Liver (tissue), 9 donors: ENCODE data around the gene SLC4A8. TPM values are rescaled to one million over a fixed set of nuclear protein-coding genes. Genes with fewer than 3 reads are reported as not detected.

Experiments
- DNase-seq: peaks from one replicate; pipeline ENCODE4 v3.0.0-alpha.2; 2017; ENCODE audit warnings: low spot score
- H3K27ac ChIP-seq, 2 donors: one replicate each; pipeline ENCODE4 v1.7.0; 2013; ENCODE audit warnings: inconsistent platforms in 2 of 2, low read length in 2 of 2, control low read depth in 1 of 2, low read depth in 1 of 2, mild to moderate bottlenecking in 1 of 2
- H3K27me3 ChIP-seq, 4 donors: one replicate each; pipeline versions ENCODE4 v1.6.1 to v1.7.0; 2013; ENCODE audit warnings: low read length in 3 of 4, inconsistent platforms in 1 of 4, mild to moderate bottlenecking in 1 of 4, moderate library complexity in 1 of 4; ENCODE audit not compliant: control insufficient read depth in 4 of 4, insufficient read depth in 4 of 4
- H3K36me3 ChIP-seq, 4 donors: one replicate each; pipeline versions ENCODE4 v1.6.1 to v1.7.0; 2013; ENCODE audit warnings: low read length in 3 of 4, mild to moderate bottlenecking in 3 of 4, low read depth in 1 of 4, moderate library complexity in 1 of 4; ENCODE audit not compliant: control insufficient read depth in 4 of 4, insufficient read depth in 3 of 4
- H3K4me1 ChIP-seq, 4 donors: one replicate each; pipeline versions ENCODE4 v1.6.1 to v1.7.0; 2013; ENCODE audit warnings: low read length in 3 of 4, mild to moderate bottlenecking in 3 of 4, moderate library complexity in 1 of 4; ENCODE audit not compliant: control insufficient read depth in 4 of 4, insufficient read depth in 4 of 4
- H3K4me3 ChIP-seq, 3 donors: one replicate each; pipeline versions ENCODE4 v1.6.1 to v1.7.0; 2013; ENCODE audit warnings: low read length in 3 of 3, control low read depth in 1 of 3, low read depth in 1 of 3, mild to moderate bottlenecking in 1 of 3
- H3K9ac ChIP-seq, 2 donors: one replicate each; pipeline ENCODE4 v1.7.0; 2013; ENCODE audit warnings: low read length in 2 of 2, mild to moderate bottlenecking in 2 of 2, moderate library complexity in 2 of 2, control low read depth in 1 of 2, low read depth in 1 of 2
- H3K9me3 ChIP-seq, 4 donors: one replicate each; pipeline versions ENCODE4 v1.6.1 to v1.7.0; 2013; ENCODE audit warnings: low read length in 3 of 4; ENCODE audit not compliant: control insufficient read depth in 4 of 4
- ATF3 ChIP-seq: IDR thresholded peaks from 2 replicates; pipeline ENCODE4 v1.6.1; 2016; ENCODE audit warnings: antibody characterized with exemption
- CTCF ChIP-seq: fragments of 150-350 bp; IDR thresholded peaks from 2 replicates; pipeline ENCODE4 v1.5.1; 2017; ENCODE audit warnings: improper control_type of control experiment, low read depth, low read length; ENCODE audit not compliant: missing input control
- FOXA2 ChIP-seq: IDR thresholded peaks from 2 replicates; pipeline ENCODE4 v1.6.1; 2016; ENCODE audit warnings: antibody characterized with exemption
- GABPA ChIP-seq, 2 donors: IDR thresholded peaks in 1 of 2; conservative IDR thresholded peaks in 1 of 2; 2 replicates each; pipeline ENCODE4 v1.6.1; 2016; ENCODE audit warnings: antibody characterized with exemption in 2 of 2, mild to moderate bottlenecking in 1 of 2, moderate library complexity in 1 of 2
- HNF4A ChIP-seq, 2 donors: conservative IDR thresholded peaks; 2 replicates each; pipeline ENCODE4 v1.6.1; 2016; ENCODE audit warnings: antibody characterized with exemption in 2 of 2, mild to moderate bottlenecking in 2 of 2
- JUND ChIP-seq, 2 donors: IDR thresholded peaks; 2 replicates each; pipeline ENCODE4 v1.6.1; 2016; ENCODE audit warnings: antibody characterized with exemption in 2 of 2
- NR2F2 ChIP-seq: IDR thresholded peaks from 2 replicates; pipeline ENCODE4 v1.6.1; 2016; ENCODE audit warnings: antibody characterized with exemption
- RAD21 ChIP-seq, 2 donors: IDR thresholded peaks; 2 replicates each; pipeline ENCODE4 v1.6.1; 2016; ENCODE audit warnings: antibody characterized with exemption in 2 of 2, mild to moderate bottlenecking in 2 of 2
- REST ChIP-seq: IDR thresholded peaks from 2 replicates; pipeline ENCODE4 v1.6.1; 2016; ENCODE audit warnings: antibody characterized with exemption, mild to moderate bottlenecking
- RXRA ChIP-seq, 2 donors: IDR thresholded peaks; 2 replicates each; pipeline ENCODE4 v1.6.1; 2017 to 2018; ENCODE audit warnings: antibody characterized with exemption in 2 of 2, mild to moderate bottlenecking in 1 of 2
- SP1 ChIP-seq: IDR thresholded peaks from 2 replicates; pipeline ENCODE4 v1.6.1; 2018; ENCODE audit warnings: antibody characterized with exemption, mild to moderate bottlenecking
- TAF1 ChIP-seq: conservative IDR thresholded peaks from 2 replicates; pipeline ENCODE4 v1.6.1; 2016; ENCODE audit warnings: antibody characterized with exemption, mild to moderate bottlenecking
- YY1 ChIP-seq: IDR thresholded peaks from 2 replicates; pipeline ENCODE4 v1.6.1; 2016; ENCODE audit warnings: antibody characterized with exemption, mild to moderate bottlenecking
- whole genome bisulfite sequencing: extraction: QIAGEN DNeasy Blood & Tissue Kit; methylation state at CpG from one replicate; pipeline ENCODE4 v1.1.7; 2013; 5-methylcytosine and 5-hydroxymethylcytosine counted together
- polyA plus RNA-seq, 2 donors: library from polyadenylated mRNA; stranded (reverse) in 1 of 2; unstranded in 1 of 2; fragments of 200-250 nt in 1 of 2; fragments of >200 nt in 1 of 2; fragmentation: Nextera tagmentation in 1 of 2; extraction: Ambion mirVana in 1 of 2; gene quantifications; one replicate each; pipeline versions ENCODE4 v1.2.1 to v1.2.3, GENCODE V29; 2013 to 2015
- total RNA-seq, 2 donors: library from RNA; depleted of rRNA; stranded (reverse); fragments of >200 nt; gene quantifications; one replicate each; pipeline ENCODE4 v1.2.3, GENCODE V29; 2014
- donor health status: healthy.
- donor health status: healthy.
- donor health status: healthy.
- donor health status: healthy.
- donor health status: healthy.

SLC4A8 gene
- total RNA-seq = 1 to 10 TPM in 1 of 2 donors, under 1 TPM in 1; 0.75 to 1.0 TPM
- polyA plus RNA-seq = under 1 TPM in 1 of 2 donors, not detected in 1; 0.07 TPM

GRCh38 chr12:51424662-51425539 lies at the start of gene SLC4A8:
TSS of gene SLC4A8 (plus strand) at chr12:51424831. CDS start at chr12:51424988, 157 bp downstream.
- TF ChIP-seq RXRA (IDR thresholded peaks at IDR 0.05) = peak in 1 of 2 donors; percentile 44
- TF ChIP-seq RAD21 (IDR thresholded peaks at IDR 0.05) = peak; percentile 67 to 83
- peak in 1 of 2 donors; percentile 12 for TF ChIP-seq HNF4A (conservative IDR thresholded peaks at IDR 0.05)
- peak; percentile 36 for TF ChIP-seq CTCF
- TF ChIP-seq TAF1 = no peak
- H3K9ac ChIP-seq = no peak within 1 kb of the TSS
- peak within 1 kb of the TSS in 2 of 3 donors; percentile 33 to 52 for H3K4me3 ChIP-seq
- H3K9me3 ChIP-seq = no peaks in the 10 kb centered on the region
- 4% methylated on average over 73 of the region's 73 CpGs for WGBS
- H3K4me1 ChIP-seq = peaks cover 0 to 5% (median 3%) of the 10 kb centered on the region in 4 donors
- H3K36me3 ChIP-seq = no peaks in the 10 kb centered on the region
- no peak within 1 kb of the TSS for H3K27ac ChIP-seq
- H3K27me3 ChIP-seq = no peaks in the 10 kb centered on the region
- DNase-seq = peak; percentile 86

DNA sequence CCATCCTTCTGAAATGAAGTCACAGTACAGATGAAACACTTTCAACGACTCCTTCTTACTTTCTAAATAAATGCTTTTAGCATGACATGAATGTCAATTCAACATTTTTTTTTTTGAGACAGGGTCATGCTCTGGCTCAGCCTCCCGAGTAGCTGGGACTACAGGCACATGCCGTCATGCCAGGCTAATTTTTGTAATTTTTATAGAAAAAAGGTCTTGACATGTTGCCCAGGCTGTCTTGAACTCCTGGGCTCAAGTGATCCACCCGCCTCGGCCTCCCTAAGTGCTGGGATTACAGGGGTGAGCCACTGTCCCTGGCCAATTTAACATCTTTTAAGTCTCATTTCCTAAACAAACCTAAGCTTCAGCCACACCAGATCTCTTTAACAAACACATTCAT lies 49.8 kb upstream of the SLC4A8 start:
- TF ChIP-seq TAF1 = no peak
- no peak for TF ChIP-seq REST

GRCh38 chr12:51377099-51377984 lies 47.3 kb upstream of the SLC4A8 start:
- no peak overlapping the region for H3K9ac ChIP-seq
- H3K4me1 ChIP-seq = peaks cover 0 to under 1% (median 0%) of the 10 kb centered on the region in 4 donors
- 93% methylated on average over 11 of the region's 11 CpGs for WGBS
- DNase-seq = no peak
- no peaks in the 10 kb centered on the region for H3K27me3 ChIP-seq
- H3K36me3 ChIP-seq = no peaks in the 10 kb centered on the region
- H3K9me3 ChIP-seq = no peaks in the 10 kb centered on the region
- H3K4me3 ChIP-seq = no peak overlapping the region
- H3K27ac ChIP-seq = no peak overlapping the region
- no peak for TF ChIP-seq SP1
- TF ChIP-seq NR2F2 = no peak
- no peak for TF ChIP-seq ATF3
- no peak for TF ChIP-seq REST
- TF ChIP-seq YY1 = no peak
- TF ChIP-seq JUND (IDR thresholded peaks at IDR 0.05) = no peak
- TF ChIP-seq FOXA2 = no peak
- TF ChIP-seq GABPA (IDR thresholded peaks at IDR 0.05 in 1 of 2, conservative IDR thresholded peaks at IDR 0.05 in 1 of 2) = no peak

More for the DNA sequence above, 49.8 kb upstream of the SLC4A8 start:
- Histone ChIP-seq H3K27ac (no peak overlapping the region), H3K4me1 (peaks cover 0 to 11% (median 4%) of the 10 kb centered on the region in 4 donors), H3K9ac (no peak overlapping the region), H3K27me3 (no peaks in the 10 kb centered on the region), H3K4me3 (no peak overlapping the region), H3K36me3 (no peaks in the 10 kb centered on the region), H3K9me3 (no peaks in the 10 kb centered on the region)
- no peak for DNase-seq
- 86% methylated on average over 5 of the region's 5 CpGs for WGBS
